Lung (tissue), 12 donors: ENCODE data around the gene MS4A12. TPM values are rescaled to one million over a fixed set of nuclear protein-coding genes. Genes with fewer than 3 reads are reported as not detected.

Experiments used
- ATAC-seq: fragments of 200-7000 bp; cut with Tn5 transposase; one replicate; pipeline ENCODE4 v1.9.1; 2020; ENCODE audit warnings: moderate number of reproducible peaks; ENCODE audit not compliant: insufficient read depth, low FRiP score
- DNase-seq, 3 donors: peaks; one replicate each; pipeline ENCODE4 v3.0.0-alpha.2; 2013 to 2017
- H3K27ac ChIP-seq, 2 donors: one replicate each; pipeline ENCODE4 v1.5.1; 2013; ENCODE audit warnings: mild to moderate bottlenecking in 2 of 2, moderate library complexity in 2 of 2, control low read depth in 1 of 2, inconsistent platforms in 1 of 2, low read depth in 1 of 2, low read length in 1 of 2
- H3K27me3 ChIP-seq, 3 donors: one replicate each; pipeline ENCODE4 v1.5.1; 2013; ENCODE audit warnings: low read length in 2 of 3; ENCODE audit not compliant: control insufficient read depth in 3 of 3, insufficient read depth in 3 of 3
- H3K36me3 ChIP-seq, 4 donors: one replicate each; pipeline ENCODE4 v1.5.1; 2013; ENCODE audit warnings: low read length in 4 of 4, mild to moderate bottlenecking in 1 of 4, moderate library complexity in 1 of 4; ENCODE audit not compliant: control insufficient read depth in 4 of 4, insufficient read depth in 4 of 4
- H3K4me1 ChIP-seq, 5 donors: one replicate each; pipeline ENCODE4 v1.5.1; 2013; ENCODE audit warnings: low read length in 5 of 5, mild to moderate bottlenecking in 2 of 5, moderate library complexity in 1 of 5; ENCODE audit not compliant: control insufficient read depth in 5 of 5, insufficient read depth in 5 of 5
- H3K4me3 ChIP-seq: one replicate; pipeline ENCODE4 v1.5.1; 2013; ENCODE audit warnings: mild to moderate bottlenecking, control low read depth, moderate library complexity
- H3K9ac ChIP-seq, 2 donors: one replicate each; pipeline ENCODE4 v1.5.1; 2013; ENCODE audit warnings: low read length in 2 of 2, control low read depth in 1 of 2; ENCODE audit not compliant: insufficient read depth in 1 of 2
- H3K9me3 ChIP-seq, 4 donors: one replicate each; pipeline ENCODE4 v1.5.1; 2013; ENCODE audit warnings: low read length in 3 of 4, mild to moderate bottlenecking in 1 of 4, moderate library complexity in 1 of 4; ENCODE audit not compliant: control insufficient read depth in 4 of 4, insufficient read depth in 3 of 4
- WGBS, 2 donors: extraction: QIAGEN DNeasy Blood & Tissue Kit; methylation state at CpG; one replicate each; pipeline ENCODE4 v1.1.7; 2013; 5-methylcytosine and 5-hydroxymethylcytosine counted together
- polyA plus RNA-seq, 2 donors: library from polyadenylated mRNA; stranded (reverse); fragments of 200-250 nt; gene quantifications; one replicate each; pipeline ENCODE4 v1.2.1, GENCODE V29; 2013
- total RNA-seq, 2 donors: library from RNA; depleted of rRNA in 1 of 2; stranded (reverse); fragments of >200 nt in 1 of 2; gene quantifications; one replicate each; pipeline ENCODE4 v1.2.1, GENCODE V29; 2014 to 2021
- TF ChIP-seq, protein P1 (sequence below): IDR thresholded peaks from 2 replicates; pipeline ENCODE4 v1.5.1; 2012; ENCODE audit warnings: mild to moderate bottlenecking; ENCODE audit errors: control extremely low read depth, extremely low read depth
- donor health status: control.
- donor health status: control.
- donor health status: Bipolar disorder and iron deficiency.
- donor health status: healthy.
- donor health status: DM: yes; HTN: yes; CAD: no.

The MS4A12 gene
- total and polyA plus RNA-seq, 4 donors: not detected

DNA sequence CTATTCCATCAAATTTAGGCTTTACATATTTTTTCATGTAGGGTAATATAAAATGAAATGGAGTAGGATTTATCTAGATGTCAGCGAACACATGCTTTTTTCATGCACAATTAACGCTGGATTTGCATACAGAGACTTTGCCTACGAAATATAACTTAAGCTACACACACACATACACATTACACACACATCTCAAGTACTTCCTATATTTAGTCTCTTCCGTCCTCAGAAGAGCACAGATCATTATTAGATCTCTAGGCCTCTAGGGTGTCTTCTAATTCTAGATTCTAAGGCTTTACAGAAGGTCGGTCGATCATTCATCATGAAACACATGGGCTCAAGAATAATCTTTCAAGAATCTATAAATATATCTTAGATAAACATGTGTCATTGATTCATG is 18.8 kb downstream of the MS4A12 start:
- no peak for ATAC-seq
- Histone ChIP-seq H3K36me3 (no peaks in the 10 kb centered on the region), H3K9ac (no peak overlapping the region), H3K27me3 (no peaks in the 10 kb centered on the region), H3K4me1 (peaks cover 0 to 36% (median 0%) of the 10 kb centered on the region in 5 donors), H3K4me3 (no peak overlapping the region), H3K27ac (no peak overlapping the region), H3K9me3 (peaks cover 0 to 5% (median 0%) of the 10 kb centered on the region in 4 donors)
- DNase-seq: no peak
- TF ChIP-seq, protein P1, sequence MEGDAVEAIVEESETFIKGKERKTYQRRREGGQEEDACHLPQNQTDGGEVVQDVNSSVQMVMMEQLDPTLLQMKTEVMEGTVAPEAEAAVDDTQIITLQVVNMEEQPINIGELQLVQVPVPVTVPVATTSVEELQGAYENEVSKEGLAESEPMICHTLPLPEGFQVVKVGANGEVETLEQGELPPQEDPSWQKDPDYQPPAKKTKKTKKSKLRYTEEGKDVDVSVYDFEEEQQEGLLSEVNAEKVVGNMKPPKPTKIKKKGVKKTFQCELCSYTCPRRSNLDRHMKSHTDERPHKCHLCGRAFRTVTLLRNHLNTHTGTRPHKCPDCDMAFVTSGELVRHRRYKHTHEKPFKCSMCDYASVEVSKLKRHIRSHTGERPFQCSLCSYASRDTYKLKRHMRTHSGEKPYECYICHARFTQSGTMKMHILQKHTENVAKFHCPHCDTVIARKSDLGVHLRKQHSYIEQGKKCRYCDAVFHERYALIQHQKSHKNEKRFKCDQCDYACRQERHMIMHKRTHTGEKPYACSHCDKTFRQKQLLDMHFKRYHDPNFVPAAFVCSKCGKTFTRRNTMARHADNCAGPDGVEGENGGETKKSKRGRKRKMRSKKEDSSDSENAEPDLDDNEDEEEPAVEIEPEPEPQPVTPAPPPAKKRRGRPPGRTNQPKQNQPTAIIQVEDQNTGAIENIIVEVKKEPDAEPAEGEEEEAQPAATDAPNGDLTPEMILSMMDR: no peak
- WGBS, 2 donors: 64 to 69% methylated on average over 6 of the region's 6 CpGs

DNA sequence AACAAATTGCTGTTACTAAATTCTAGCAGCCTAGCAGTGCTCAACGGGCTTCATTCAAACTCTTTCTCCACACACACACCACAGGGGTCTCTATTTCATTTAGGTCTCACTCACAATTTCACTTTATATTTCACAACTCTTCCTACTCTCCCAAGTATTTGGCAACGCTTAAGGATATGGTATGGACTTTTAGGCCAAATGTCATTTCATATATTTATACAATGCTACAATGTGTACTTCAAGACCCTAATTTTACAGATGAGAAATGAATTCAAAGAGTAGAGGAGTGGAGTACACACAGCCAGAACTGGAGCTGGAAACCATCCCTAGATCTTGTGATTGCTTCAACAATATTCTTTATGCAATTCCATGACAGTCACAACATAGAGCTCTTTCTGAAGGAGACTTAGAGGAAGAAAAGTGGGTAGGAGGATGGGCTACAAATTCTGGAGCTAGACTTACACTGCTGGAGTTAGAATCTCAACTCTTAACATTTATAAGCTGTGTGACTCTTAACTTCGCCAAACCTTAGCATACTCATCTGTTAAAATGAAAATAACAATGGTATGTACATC is 20.2 kb downstream of the MS4A12 start:
- TF ChIP-seq, protein P1: no peak
- peak; percentile 27 to 91 (median 86) for DNase-seq

DNA sequence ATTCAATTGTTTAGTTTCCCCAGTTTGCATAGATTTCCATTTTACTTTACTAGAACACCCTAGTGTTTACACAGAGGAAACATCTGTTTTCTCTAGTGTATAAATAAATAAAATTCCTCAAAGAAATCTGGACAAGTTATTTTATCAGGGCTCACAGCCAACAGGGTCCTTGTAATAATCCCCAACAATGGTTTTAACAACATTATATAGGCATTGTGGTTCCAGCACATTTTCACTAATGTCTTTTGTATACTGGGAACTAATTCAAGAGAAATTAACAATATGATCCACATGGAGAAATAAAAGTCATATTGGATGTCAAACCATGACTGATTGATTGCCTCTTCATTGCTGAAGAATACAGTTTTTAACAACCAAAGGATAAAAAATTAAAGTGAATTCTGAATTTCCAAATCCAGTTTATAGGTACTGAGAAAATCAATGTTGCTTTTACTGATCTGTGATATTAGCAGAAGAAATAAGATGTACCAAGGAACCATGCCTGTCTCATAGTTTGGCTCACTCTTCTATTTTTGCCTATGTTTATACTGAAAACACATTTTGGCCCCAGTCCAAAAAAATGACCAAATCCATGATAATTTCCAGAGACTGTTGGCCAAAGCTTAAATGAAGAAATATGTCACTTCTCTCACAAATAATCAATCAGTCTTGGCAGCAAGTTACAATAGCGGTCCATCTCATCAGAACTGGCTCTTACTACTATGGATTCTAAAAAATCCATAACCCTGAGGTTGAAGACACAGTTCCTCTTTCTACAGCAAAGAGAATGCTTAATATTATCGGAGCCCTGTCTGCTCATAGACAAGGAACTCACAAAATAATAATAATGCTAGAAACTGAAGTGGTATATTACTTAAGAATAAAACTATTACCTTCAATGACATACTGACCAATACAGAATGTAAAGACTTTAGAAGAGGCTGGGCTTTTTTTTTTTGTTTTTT is 21.2 kb downstream of the MS4A12 start:
- peaks cover 0 to 36% (median 0%) of the 10 kb centered on the region in 5 donors for H3K4me1 ChIP-seq
- H3K27ac ChIP-seq: no peak overlapping the region
- no peak overlapping the region for H3K4me3 ChIP-seq
- H3K36me3 ChIP-seq: no peaks in the 10 kb centered on the region
- DNase-seq (peak in 2 of 3 donors; percentile 88 to 89), ATAC-seq (no peak)
- H3K27me3 ChIP-seq: no peaks in the 10 kb centered on the region
- H3K9me3 ChIP-seq: peaks cover 0 to 5% (median 0%) of the 10 kb centered on the region in 4 donors
- whole genome bisulfite sequencing, 2 donors: 52 to 58% methylated on average over 2 of the region's 2 CpGs
- no peak overlapping the region for H3K9ac ChIP-seq
- TF ChIP-seq, protein P1: no peak

More for the DNA sequence above, 20.2 kb downstream of the MS4A12 start:
- ATAC-seq: no peak
- Histone ChIP-seq H3K27ac (no peak overlapping the region), H3K27me3 (no peaks in the 10 kb centered on the region), H3K36me3 (no peaks in the 10 kb centered on the region), H3K9me3 (peaks cover 0 to 5% (median 0%) of the 10 kb centered on the region in 4 donors), H3K4me3 (no peak overlapping the region), H3K9ac (no peak overlapping the region), H3K4me1 (peaks cover 0 to 36% (median 0%) of the 10 kb centered on the region in 5 donors)
- 71 to 80% methylated on average over 3 of the region's 3 CpGs for WGBS, 2 donors
